ENCODE results near the gene PRIM2. TPM values are rescaled to one million over a fixed set of nuclear protein-coding genes. Genes with fewer than 3 reads are reported as not detected.
"Not testable (repeated sequence)": the region's sequence is repeated elsewhere in the genome, so short reads cannot be mapped to it uniquely, and the experiment has no call there.

PRIM2 gene
- total RNA-seq, 1 donor from 2014 or later: 10.2 TPM

DNA sequence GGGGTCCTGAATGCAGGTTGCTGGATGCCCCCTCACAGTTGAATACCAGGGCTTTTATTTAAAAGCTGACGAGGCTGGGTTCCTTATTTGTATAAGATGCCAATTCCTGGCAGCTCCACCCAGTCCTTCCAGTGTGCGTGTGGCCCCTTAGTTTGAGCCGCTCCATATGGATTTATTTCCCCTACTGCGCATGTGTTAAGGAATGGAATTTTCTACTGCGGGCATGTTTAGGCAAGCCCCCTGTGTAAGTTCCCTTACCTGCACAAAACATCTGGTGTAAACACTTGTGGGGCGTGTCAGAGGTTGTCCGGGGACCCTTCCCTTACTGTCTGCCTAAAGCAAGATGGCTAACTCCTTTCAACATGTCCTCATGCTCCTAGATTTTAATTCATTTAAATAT is 174.4 kb downstream of the PRIM2 start:
- not testable (repeated sequence) for DNase-seq (ENCODE audit: extremely low read depth, low read depth, low spot score)

DNA sequence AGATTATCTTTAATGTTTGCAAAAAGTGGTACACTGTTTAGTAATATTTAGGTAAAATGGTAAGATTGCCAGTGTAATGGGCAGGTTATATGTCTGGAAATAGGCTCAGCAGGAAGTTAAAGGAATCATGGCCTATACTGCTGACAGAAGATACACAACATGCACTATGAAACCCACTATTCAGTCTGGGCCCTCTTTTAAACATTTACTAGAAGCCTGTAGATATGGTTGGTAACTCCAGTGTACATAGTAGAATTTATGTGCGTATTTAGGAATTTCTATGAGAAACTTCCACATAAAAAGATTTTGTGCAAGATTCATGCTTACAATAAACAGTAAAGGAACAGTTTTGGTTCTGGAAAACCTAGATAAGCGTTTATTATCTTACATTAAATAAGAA is 178.8 kb downstream of the PRIM2 start:
- not testable (repeated sequence) for DNase-seq (ENCODE audit: extremely low read depth, low read depth, low spot score)

DNA sequence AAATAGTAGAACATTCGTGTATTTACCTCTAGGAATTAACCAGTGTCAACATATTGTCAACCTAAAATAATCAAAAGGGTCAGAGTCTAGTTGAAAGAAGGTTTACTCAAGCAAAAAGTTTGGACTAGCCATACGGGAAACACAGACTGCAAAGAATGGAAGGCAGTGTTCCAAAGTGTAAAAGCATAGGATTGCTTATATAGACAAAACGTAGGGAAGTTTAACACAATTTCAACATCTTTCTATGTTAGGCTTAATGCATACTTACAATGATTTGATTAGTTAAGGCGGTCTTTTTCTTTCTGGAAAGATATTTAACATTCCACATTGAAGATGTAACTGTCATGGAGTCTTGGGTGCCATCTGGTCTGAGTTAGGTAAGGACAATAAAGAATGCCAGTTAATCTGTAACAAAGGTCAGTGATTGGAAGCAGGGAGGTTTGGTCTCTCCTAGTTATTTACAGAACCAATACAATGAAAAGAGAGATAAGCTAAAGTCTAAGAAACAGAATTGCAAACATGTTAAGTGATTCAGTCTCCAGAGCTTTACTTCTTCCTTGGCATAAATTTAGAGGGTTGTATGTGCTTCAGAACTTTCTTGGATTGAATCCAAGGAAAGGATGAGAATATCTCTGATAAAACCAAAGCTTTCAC is 183.1 kb downstream of the PRIM2 start:
- DNase-seq (ENCODE audit: extremely low read depth, low read depth, low spot score): not testable (repeated sequence)

DNA sequence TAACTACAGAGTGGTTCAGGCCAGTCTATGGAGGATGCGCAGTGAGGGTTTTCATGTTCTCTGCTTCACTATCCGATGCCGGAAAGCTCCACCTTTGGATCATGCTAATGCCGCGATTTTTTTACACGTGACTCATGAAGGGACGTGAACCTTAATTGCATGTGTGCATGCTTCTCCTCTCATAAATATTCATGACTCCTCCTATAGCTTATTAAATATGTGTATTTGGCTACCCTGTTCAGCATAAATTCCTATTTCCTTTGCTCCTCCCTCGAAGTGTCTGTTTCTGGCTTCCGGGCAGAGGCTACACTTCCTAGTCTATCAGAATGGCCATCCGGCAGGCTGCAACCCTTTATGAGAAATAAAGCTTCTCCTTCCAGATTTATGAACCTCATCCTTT is 185.0 kb downstream of the PRIM2 start:
- not testable (repeated sequence) for DNase-seq (ENCODE audit: extremely low read depth, low read depth, low spot score)

DNA sequence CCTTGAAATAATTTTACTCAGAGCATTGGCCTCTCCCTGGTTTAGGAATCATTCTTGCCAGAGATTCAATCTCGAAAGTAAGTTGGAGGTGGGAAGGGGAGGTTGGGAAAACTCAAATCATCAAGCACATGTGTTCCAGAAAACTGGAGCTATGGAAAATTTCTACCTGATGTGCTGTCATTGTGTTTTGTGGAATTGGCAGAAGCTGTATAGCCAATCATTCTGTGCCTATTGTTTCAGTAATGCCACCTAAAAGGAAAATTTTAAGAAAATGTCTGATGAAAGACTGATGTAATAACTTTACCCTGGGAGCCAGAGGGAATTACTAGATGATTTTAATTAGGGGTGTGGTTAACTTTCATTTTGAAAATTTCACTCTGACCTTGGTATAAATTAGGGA is 187.8 kb downstream of the PRIM2 start:
- not testable (repeated sequence) for DNase-seq (ENCODE audit: extremely low read depth, low read depth, low spot score)

DNA sequence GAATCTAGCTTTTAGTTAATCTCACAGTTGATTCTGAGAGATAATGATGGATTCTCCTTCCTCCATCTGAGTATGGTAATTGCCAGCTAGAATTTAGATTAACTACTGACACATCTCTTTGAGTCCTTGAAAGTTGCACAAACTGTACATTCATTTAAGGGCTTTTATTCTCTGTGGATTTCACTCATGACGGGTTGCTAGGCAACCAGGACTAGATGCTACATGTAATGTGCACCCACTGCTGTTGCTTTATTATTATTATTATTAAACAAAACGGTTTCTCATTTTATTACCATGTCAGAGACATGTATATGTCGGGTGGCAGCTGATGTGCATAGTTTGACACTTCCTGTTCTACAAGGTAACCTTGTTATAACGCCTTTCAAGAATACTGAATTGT is 193.0 kb downstream of the PRIM2 start:
- DNase-seq (ENCODE audit: extremely low read depth, low read depth, low spot score): not testable (repeated sequence)

DNA sequence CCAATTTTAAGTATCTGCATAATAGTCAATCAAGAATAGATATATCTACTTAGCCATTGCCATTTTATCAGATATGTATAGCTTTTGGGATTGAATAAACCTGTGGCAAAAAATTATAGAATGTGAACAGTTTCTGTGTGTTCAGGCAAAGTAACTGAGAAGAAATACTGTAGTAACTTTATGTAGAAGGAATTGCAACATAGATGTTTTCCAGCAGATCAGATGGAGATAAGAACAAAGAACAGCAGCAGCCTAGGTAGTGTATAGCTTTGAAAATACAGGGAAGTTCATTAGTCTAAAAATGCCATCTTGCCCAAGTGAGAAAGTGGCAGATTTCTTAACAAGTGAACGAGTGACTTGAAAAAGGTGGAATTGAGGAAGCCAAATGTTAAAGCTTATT is 197.7 kb downstream of the PRIM2 start:
- not testable (repeated sequence) for DNase-seq (ENCODE audit: extremely low read depth, low read depth, low spot score)

DNA sequence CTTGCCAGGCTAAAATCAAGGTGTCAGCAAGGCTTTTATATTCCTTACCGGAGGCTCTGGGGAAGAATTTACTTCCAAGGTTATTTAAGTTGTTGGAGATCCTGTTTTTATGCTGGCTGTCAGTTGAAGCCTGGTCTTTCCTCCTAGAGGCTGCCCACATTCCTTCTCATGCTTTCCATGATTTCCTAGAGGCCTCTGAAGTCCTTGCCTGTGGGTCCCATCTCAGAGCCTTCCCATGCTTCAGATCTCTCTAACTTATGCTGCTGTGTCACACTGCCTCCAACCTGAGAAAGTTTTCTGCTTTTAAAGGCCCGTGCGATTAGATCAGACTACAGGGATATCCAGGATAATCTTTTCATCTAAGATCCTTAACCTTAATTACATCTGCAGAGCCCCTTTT is 198.4 kb downstream of the PRIM2 start:
- not testable (repeated sequence) for DNase-seq (ENCODE audit: extremely low read depth, low read depth, low spot score)

DNA sequence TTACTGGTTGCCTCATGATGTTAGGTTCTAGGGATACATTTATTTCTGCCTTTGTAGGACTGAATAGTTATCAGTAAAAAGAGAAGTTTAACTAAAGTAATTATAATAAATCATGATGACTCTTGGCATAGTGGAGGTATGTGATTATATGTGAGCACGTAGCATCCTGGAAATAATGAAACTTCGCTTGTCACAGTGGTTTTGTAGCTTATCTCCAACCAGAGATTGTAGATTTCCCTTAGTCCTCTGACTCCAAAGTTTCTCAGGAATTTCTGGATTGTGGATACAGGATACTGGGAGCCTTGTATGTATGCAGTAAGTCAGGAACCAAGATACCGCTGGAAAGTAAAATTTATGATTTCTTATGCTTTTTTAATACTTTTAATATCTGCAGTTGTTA is 199.3 kb downstream of the PRIM2 start:
- DNase-seq (ENCODE audit: extremely low read depth, low read depth, low spot score): not testable (repeated sequence)

DNA sequence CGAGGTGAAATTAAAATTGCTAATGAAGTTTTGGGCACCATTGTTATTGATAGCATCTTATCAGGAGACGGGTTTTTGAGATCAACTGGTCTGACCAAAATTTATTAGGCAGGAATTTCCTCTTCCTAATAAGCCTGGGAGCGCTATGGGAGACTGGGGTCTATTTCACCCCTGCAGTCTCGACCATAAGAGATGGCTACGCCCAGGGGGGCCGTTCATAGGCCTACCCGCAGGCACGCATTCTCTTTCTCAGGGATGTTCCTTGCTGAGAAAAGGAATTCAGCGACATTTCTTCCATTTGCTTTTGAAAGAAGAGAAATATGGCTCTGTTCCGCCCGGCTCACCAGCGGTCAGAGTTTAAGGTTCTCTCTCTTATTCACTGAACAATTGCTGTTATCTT is 201.8 kb downstream of the PRIM2 start:
- not testable (repeated sequence) for DNase-seq (ENCODE audit: extremely low read depth, low read depth, low spot score)

DNA sequence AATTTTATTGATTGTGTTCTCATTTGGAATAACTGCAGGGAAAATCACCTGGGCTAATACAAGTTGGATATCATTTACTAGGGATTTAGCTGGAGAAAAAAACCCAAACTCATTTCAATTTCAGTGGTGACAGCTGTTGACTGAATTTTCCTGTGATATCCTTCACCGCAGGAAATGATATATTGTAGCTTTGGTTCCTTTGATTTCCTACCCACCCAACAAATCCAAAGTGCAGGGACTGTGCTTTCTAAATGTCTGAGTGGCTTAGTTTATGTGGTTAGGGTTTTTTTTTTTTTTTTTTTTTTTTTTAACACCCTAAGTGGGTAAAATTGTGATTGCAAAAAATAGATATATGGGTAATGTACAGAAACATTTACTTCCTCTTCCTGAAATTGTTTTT is 203.7 kb downstream of the PRIM2 start:
- DNase-seq (ENCODE audit: extremely low read depth, low read depth, low spot score): not testable (repeated sequence)

DNA sequence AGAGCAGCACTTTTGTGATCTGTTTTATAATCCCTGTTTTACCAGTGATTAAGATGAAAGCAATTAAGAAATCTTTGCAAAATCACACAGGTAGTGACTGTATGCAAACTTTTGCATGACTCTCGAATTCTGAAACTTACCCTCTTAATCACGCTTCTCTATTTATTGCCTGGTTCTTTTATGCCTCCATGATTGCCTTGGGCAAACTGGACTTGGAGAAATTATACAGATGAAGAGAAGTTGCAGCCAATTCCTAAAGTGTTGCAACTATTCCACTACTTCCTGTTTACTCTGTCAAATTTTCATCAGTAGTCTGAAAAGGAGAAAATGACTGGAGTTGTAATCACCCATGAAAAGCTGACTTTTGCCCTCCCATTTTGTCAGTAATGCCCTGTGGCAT is 205.8 kb downstream of the PRIM2 start:
- DNase-seq (ENCODE audit: extremely low read depth, low read depth, low spot score): not testable (repeated sequence)

DNA sequence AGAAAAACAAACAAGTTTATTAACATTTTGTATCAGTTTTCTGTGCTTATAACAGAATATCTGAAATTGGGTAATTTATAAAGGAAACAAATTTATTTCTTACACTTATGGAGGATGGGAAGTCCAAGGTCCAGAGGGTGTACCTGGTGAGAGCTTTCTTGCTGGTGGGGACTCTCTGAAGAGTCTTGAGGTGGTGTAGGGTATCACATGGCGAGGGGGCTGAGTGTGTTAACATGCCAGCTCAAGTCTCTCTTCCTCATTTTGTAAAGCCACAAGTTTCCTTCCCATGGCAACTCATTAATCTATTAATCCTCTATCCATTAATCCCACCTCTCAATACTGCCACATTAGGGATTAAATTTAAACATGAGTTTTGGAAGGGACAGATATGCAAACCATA is 212.3 kb downstream of the PRIM2 start:
- DNase-seq (ENCODE audit: extremely low read depth, low read depth, low spot score): not testable (repeated sequence)

DNA sequence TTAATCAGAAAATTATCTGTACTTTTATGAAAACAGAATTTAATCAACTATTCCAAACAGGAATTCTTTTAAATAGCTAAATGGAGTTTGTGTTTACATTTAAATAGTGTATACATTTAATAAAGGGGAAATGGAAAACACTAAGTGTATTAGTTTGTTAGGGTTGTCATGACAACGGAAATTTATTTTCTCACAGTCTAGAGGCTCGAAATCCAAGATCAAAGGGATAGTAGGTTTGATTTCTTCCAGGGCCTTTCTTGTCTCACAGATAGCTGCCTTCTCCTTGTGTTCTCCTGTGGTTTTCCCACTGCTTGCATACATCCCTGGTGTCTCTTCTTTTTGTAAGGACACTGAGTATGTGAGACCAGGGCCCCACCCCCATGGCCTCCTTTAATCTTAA is 215.2 kb downstream of the PRIM2 start:
- DNase-seq (ENCODE audit: extremely low read depth, low read depth, low spot score): not testable (repeated sequence)

DNA sequence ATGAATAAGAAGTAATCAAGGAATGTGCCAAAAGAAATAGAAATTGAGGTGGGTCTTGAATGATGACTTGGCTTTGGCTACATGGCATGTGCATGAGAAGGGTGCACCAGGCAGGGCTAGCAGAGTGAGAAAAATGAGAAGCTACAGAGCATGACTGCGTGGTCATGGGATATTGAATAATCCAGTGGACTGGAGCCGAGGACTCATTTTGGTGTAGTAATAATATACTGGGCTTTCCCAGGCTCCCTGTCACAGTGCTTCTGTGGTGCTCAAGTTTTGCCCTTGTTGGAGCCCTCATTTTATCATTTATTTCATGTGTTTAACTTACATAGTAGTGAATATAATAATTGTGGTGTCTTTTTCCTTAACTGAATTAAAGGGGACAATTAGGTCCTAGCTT is 217.7 kb downstream of the PRIM2 start:
- DNase-seq (ENCODE audit: extremely low read depth, low read depth, low spot score): not testable (repeated sequence)

DNA sequence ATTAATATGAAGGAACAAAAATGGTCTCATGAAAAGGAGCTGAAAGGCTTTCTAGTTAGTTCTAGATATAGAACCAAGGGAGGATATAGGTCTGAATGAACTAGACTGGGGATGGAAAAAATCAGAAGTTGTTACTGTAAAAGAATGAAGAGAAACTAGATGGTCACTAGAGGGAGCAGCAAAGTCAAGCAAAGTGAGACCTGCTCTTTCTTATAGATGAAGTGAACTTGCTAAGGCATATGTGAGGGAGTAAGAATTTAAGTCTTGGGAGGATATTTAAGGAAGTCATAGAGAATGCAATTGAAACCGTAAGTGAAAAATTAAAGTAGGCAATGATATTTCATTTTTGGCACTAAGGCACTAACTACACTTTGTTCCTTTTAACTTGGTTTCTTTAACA is 218.6 kb downstream of the PRIM2 start:
- DNase-seq (ENCODE audit: extremely low read depth, low read depth, low spot score): peak; percentile 4

DNA sequence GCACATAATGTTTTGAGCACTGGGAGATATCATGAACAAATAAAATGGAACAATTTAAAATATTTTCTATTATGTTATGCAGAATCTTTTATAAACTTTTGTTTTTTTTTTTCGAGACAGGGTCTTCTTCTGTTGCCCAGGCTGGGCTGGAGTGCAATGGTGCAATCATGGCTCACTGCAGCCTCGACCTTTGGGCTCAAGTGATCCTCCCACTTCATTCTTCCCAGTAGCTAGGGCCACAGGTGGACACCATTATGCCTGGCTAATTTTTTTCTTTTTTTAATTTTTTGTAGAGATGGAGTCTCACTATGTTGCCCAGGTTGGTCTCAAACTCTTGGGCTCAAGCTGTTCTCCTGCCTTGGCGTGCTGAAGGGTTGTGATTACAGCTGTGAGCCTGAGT is 220.5 kb downstream of the PRIM2 start:
- DNase-seq (ENCODE audit: extremely low read depth, low read depth, low spot score): not testable (repeated sequence)

DNA sequence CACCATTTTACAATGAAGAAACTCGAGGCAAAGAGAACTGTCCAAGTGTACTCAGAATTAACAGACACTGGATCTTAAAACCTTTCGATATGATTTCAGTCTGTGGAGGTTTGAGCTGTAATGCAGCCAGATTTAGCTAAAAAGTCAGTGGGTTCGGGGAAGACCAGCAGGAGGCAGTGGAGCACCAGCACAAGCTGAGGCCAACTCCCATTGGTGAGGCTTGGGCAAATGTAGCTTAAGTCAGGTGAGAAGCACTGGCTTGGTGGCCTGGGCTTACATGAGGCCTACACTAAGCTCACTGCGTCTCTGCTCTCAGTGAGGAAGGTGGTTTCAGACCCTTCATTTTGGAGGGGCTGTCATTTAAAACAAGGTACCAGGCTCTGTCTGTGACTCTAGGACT is 234.5 kb downstream of the PRIM2 start:
- not testable (repeated sequence) for DNase-seq (ENCODE audit: extremely low read depth, low read depth, low spot score)

DNA sequence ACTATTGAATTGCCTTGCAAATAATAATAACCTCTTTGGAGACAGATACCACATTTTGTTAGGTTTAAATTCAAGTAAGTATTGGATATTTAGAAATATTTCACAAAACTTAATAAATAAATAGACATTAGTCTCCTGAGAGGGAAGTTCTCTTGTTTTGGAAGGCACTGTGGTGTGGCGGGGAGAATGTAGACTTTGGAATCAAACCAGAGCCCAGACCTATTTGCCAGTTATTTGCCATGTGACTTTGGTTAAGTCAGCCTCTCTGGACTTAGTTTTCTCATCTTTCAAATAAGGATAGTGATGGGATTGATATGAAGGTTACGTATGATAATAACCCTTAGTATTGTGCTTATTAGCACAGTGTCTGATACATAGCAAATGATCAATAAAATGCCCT is 240.4 kb downstream of the PRIM2 start:
- DNase-seq (ENCODE audit: extremely low read depth, low read depth, low spot score): not testable (repeated sequence)

DNA sequence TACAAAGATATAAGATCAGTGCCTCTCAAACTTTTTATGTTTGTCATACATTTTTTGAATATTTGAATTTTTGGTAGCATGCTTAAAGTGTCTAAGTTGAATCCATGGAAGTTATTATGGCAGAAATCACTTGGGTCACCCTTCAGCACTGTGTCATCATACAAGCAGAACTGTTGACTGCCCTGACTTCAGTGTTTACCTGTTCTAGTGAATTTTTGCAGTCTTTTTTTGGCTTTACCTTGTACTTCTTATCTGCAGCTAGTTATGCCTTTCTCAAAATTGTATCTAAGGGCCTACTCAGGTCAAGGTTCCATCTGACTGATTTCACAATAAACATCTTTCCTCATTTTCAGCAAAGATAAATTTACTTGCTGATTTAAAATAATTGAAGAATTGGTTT is 241.7 kb downstream of the PRIM2 start:
- DNase-seq (ENCODE audit: extremely low read depth, low read depth, low spot score): not testable (repeated sequence)

DNA sequence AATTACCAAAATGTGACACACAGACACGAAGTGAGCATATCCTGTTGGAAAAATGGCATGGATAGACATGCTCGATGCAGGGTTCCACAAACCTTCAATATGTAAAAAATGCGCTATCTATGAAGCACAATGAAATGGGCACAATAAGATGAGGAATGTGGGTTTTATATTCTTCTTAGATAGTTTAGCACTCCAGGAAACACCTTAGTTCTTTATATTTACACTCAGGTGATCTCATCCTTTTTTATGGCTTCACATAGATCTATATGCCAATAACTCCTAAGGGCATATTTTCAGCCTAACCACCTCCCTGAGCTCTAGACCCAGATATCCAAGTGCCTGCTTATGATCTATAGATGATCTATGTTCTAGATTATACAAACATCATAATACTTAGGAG is 244.8 kb downstream of the PRIM2 start:
- not testable (repeated sequence) for DNase-seq (ENCODE audit: extremely low read depth, low read depth, low spot score)

DNA sequence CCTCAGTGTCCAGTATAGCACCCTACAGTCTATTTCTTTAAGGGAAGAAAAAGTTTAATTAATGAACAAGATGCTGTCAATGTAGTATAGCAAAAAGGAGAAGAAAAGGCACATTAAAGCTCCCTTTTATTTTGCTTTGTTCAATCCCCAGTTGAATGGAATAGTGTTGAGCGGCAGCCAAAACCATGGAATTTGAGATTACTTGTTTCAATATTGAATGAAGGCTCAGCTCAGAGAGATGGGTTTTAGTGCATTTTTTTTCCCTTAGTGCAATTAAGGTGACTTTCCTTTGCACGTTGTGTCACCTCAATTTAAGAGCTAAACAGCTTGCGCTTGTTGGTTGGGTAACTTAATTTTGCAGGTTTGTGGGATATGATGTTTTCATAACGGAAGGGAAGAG is 254.7 kb downstream of the PRIM2 start:
- not testable (repeated sequence) for DNase-seq (ENCODE audit: extremely low read depth, low read depth, low spot score)

DNA sequence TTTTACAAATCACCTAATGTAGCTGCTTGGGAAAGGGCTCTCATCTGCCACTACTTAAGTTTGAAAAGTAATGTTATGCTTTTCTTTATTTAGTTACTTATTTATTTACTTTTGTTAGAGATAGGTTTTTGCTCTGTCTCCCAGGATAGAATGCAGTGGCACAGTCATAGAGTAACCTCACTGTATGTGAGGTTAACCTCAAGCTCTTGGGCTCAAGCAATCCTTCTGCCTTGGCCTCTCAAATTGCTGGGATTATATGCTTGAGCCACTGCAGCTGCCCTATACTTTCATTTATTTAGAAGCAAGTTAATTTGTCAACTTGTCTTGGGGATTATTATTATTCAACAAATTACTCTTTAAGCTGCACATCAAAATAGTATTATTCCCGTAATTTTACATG is 255.4 kb downstream of the PRIM2 start:
- not testable (repeated sequence) for DNase-seq (ENCODE audit: extremely low read depth, low read depth, low spot score)

Data from glomerular endothelial cell (primary cell).